ENCODE data around the gene TRIM68.

The TRIM68 gene

DNA sequence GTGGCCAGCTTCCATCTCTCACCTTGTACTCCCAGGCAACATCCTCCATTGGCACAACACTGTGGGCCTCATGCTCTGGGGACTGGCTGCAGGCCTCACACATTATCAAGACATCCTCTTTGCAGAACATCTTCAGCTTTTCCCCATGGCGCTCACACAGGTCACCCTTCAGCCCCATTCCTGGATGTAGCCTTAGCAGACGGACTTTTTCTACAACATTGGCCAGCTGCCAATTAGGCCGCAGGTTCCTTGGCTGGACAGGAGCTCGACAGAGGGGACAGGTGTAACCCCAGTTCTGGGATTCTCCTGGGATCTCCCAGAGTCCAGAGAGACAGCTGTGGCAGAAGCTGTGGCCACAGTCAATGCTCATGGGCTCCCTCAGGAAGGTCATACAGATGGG is 3.0 kb downstream of the TRIM68 start:
- no peak for DNase-seq

DNA sequence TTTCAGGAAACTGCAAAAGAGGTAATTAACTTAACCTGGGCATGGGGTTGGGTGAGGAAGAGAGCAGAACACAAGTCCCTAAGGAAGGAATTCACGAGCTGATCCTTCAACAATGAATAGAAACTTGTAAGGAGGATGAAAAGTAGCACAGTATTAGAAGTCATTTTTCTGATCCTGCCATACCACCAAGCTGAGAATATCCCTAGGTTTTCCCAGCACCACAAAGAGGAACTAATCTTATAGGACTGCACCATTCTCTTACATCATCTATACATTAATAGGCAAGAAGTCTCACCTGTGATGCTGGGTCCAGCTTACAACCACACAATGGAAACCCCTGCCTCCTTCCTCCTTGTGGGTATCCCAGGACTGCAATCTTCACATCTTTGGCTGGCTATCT is 14.3 kb downstream of the TRIM68 start, which contains the start of gene OR52I1:
Gene OR52I1, plus strand, starts transcription at position 301 of the 400 bp plus-strand sequence. Its CDS starts 0 bp downstream, at position 301.
- no peak for DNase-seq

- DNase-seq, result no peak
These were observed 19.0 kb downstream of the TRIM68 start for GRCh38 chr11:4589017-4589416.

GRCh38 chr11:4581443-4581842 is 26.6 kb downstream of the TRIM68 start, which contains the start of gene OR52I2:
Gene OR52I2, plus strand, starts transcription at chr11:4581743.
- no peak for DNase-seq

DNA sequence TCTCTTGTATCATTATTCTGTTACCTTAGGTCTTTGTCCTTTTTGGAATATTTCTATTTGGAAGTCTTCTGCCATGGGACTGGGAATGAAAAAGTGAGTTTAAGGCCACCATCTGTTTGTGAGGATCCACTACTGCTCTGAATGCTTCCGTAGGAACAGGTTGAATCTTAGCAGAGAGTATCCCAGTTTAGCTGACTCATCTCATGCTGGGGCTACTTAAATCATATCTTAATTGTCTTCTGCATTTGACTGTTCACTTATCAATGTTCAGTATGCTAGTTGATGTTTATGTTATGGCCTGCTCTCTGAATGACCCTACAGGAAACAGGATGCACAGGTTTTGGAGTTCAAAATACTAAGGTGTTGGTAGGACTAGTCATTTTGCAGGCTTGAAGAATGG is 27.9 kb downstream of the TRIM68 start:
- DNase-seq, result no peak

GRCh38 chr11:4578624-4579023 is 29.4 kb downstream of the TRIM68 start:
- DNase-seq, result no peak

GRCh38 chr11:4577761-4578160 is 30.3 kb downstream of the TRIM68 start:
- DNase-seq, result no peak

DNA sequence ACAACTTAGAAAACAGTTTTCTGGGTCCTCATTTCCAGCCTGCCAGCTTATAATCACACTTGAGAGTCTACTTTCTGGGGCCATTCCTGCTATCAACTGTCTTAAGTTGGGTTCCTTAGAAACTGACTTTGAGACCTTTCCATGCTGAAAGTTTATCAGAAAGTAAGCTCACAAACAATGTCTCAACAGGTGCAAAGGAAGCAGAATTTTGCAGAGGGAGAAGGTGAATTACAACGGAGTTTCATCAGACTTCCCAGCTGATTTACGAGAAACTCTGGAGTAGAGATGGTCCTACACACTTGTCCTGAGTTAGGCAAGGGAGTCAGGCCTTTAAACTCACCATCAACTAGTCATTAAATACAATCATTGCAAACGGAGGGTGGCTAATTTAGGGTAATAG is 31.2 kb downstream of the TRIM68 start:
- DNase-seq, result no peak

DNA sequence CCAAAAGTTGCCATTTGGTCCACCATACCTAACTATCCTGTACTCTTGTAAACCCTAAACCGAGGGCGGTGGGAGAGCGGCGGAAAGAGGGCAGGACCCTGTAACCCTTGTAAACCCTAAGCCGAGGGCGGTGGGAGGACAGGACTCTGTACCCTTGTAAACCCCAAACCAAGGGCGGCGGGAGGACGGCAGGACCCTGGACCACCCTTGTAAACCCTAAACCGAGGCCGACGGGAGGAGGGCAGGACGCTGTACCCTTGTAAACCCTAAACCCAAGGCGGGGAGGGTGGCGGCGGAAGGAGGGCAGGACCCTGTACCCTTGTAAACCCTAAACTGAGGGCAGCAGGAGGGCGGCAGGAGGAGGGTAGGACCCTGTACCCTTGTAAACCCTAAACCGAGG is 39.0 kb downstream of the TRIM68 start:
- DNase-seq, result no peak

DNA sequence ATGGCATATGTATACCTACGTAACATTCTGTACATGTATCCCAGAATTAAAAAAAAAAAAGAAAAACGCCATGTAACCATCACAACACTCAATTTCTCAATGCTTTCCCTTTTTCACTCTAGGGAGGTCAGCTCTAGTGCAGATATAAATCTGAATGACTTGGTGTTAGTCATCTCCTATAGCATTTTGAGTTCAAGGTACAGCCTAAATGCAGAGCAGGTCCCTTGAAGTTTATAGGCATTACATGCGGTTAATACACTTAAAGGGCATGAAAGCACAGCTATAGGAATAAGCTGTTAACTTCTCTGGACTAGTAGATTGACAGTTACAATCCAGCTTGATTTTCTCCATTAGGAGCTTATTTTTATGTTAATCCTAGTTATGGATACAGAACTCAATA is 42.7 kb downstream of the TRIM68 start:
- DNase-seq, result no peak

DNA sequence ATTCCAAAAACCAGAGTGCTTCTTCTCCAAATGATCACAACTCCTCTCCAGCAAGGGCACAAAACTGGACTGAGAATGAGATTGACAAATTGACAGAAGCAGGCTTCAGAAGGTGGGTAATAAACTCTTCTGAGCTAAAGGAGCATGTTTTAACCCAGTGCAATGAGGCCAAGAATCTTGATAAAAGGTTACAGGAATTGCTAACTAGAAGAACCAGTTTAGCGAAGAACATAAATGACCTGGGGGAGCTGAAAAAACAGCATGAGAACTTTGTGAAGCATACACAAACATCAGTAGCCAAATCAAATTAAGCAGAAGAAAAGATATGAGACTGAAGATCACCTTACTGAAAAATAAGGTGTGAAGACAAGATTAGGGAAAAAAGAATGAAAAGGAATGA is 47.6 kb downstream of the TRIM68 start:
- no peak for DNase-seq

GRCh38 chr11:4559527-4560440 is 48.2 kb downstream of the TRIM68 start:
- no peak for DNase-seq

GRCh38 chr11:4551346-4551979 is 56.6 kb downstream of the TRIM68 start:
- no peak for DNase-seq
